Suprapubic skin (tissue), 4 donors: ENCODE measurements around the gene TWSG1.
"Not testable (repeated sequence)": the region's sequence is repeated elsewhere in the genome, so short reads cannot be mapped to it uniquely, and the experiment has no call there.

ENCODE experiments used
- EP300 ChIP-seq: sonication (generic); formaldehyde crosslinking; IDR thresholded peaks from one replicate; pipeline ENCODE4 v1.6.1; 2017; ENCODE audit warnings: antibody characterized with exemption
- POLR2AphosphoS5 ChIP-seq, 3 donors: sonication (generic); formaldehyde crosslinking; IDR thresholded peaks; one replicate each; pipeline ENCODE4 v1.6.1; 2017; ENCODE audit warnings: antibody characterized with exemption in 3 of 3
- TF ChIP-seq, protein P1 (sequence below), 2 donors: fragments of 200-600 bp in 1 of 2; fragments of 450-650 bp in 1 of 2; sonication (generic) in 1 of 2; IDR thresholded peaks; one replicate each; pipeline ENCODE4 v1.5.1; 2016 to 2019; ENCODE audit warnings: antibody characterized with exemption in 2 of 2, mild to moderate bottlenecking in 1 of 2, moderate library complexity in 1 of 2

DNA sequence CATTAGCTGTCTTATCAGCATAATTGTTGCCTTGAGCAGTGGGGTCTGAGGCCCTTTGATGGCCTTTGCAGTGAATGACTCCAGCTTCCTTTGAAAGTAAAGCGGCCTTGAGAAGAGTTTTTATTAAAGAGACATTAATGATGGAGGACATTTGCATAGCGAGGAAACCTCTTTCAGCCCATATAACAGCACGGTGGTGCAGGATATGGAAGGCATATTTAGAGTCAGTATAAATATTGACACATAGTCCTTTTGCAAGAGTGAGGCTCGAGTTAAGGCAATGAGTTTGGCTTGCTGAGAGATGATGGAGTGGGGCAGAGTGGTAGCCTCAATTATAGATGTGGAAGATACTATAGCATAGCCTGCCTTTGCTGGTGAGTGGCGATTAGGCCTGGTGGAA lies 89.7 kb downstream of the TWSG1 start:
- TF ChIP-seq POLR2AphosphoS5 (IDR thresholded peaks at IDR 0.05); EP300: not testable (repeated sequence)
- TF ChIP-seq, protein P1, sequence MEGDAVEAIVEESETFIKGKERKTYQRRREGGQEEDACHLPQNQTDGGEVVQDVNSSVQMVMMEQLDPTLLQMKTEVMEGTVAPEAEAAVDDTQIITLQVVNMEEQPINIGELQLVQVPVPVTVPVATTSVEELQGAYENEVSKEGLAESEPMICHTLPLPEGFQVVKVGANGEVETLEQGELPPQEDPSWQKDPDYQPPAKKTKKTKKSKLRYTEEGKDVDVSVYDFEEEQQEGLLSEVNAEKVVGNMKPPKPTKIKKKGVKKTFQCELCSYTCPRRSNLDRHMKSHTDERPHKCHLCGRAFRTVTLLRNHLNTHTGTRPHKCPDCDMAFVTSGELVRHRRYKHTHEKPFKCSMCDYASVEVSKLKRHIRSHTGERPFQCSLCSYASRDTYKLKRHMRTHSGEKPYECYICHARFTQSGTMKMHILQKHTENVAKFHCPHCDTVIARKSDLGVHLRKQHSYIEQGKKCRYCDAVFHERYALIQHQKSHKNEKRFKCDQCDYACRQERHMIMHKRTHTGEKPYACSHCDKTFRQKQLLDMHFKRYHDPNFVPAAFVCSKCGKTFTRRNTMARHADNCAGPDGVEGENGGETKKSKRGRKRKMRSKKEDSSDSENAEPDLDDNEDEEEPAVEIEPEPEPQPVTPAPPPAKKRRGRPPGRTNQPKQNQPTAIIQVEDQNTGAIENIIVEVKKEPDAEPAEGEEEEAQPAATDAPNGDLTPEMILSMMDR (IDR thresholded peaks at IDR 0.05) = not testable (repeated sequence)
